GM21576 (cell line): Measurements from ENCODE around the gene NFATC4.

Source experiments
- ATAC-seq: cut with Tn5 transposase; IDR thresholded peaks from one replicate; pipeline ENCODE4 v1.9.1; 2021; ENCODE audit warnings: mild to moderate bottlenecking, moderate library complexity; ENCODE audit not compliant: unreplicated experiment

The NFATC4 gene

GRCh38 chr14:24406416-24406815 lies 38.4 kb downstream of the NFATC4 start:
- ATAC-seq: no peak

- no peak for ATAC-seq
Observed at GRCh38 chr14:24407608-24408325, 39.8 kb downstream of the NFATC4 start.

GRCh38 chr14:24408764-24409163 lies 40.8 kb downstream of the NFATC4 start:
- no peak for ATAC-seq

- no peak for ATAC-seq
Observed at GRCh38 chr14:24409192-24409591, 41.2 kb downstream of the NFATC4 start.

- ATAC-seq: no peak
Observed at GRCh38 chr14:24409956-24410355, 42.0 kb downstream of the NFATC4 start.

- ATAC-seq: no peak
Observed at GRCh38 chr14:24411443-24412389, 43.7 kb downstream of the NFATC4 start.

GRCh38 chr14:24414077-24414476 lies 46.1 kb downstream of the NFATC4 start:
- ATAC-seq: no peak

- no peak for ATAC-seq
Observed at GRCh38 chr14:24414732-24415420, 46.9 kb downstream of the NFATC4 start.

GRCh38 chr14:24415421-24416253 lies 47.7 kb downstream of the NFATC4 start:
- no peak for ATAC-seq

- ATAC-seq: no peak
Observed at GRCh38 chr14:24416254-24416931, 48.4 kb downstream of the NFATC4 start.

GRCh38 chr14:24416932-24417619 lies 49.1 kb downstream of the NFATC4 start:
- ATAC-seq: no peak

GRCh38 chr14:24417832-24418491 lies 50.0 kb downstream of the NFATC4 start:
- no peak for ATAC-seq

GRCh38 chr14:24418492-24418873 lies 50.5 kb downstream of the NFATC4 start:
- no peak for ATAC-seq

- ATAC-seq: no peak
Observed at GRCh38 chr14:24422261-24422660, 54.3 kb downstream of the NFATC4 start.

GRCh38 chr14:24422694-24423601 lies 55.0 kb downstream of the NFATC4 start:
- no peak for ATAC-seq

GRCh38 chr14:24425704-24426103 lies 57.7 kb downstream of the NFATC4 start:
- no peak for ATAC-seq

- no peak for ATAC-seq
Observed at GRCh38 chr14:24426150-24426911, 58.3 kb downstream of the NFATC4 start.
